Neural cell (in vitro differentiated cells): ENCODE results near the gene UBN2. TPM values are rescaled to one million over a fixed set of nuclear protein-coding genes. Genes with fewer than 3 reads are reported as not detected.

Experiments used
- H2AFZ ChIP-seq: fragments of 200-600, 300-800 bp; sonication (generic), shearing (Covaris generic); 2 replicates; pipeline ENCODE4 v1.6.0; 2014; ENCODE audit warnings: low read depth, mild to moderate bottlenecking, antibody characterized with exemption, low read length, moderate library complexity
- H3F3A ChIP-seq: fragments of 200-600 bp; shearing (Covaris generic); 2 replicates; pipeline ENCODE4 v1.6.1; 2016; ENCODE audit warnings: mild to moderate bottlenecking, moderate library complexity, mixed read lengths, antibody characterized with exemption, low read length; ENCODE audit not compliant: insufficient read depth, poor library complexity, severe bottlenecking
- H3K27ac ChIP-seq: fragments of 200-600, 300-800 bp; sonication (generic), shearing (Covaris generic); 2 replicates; pipeline ENCODE4 v1.5.1; 2014; ENCODE audit warnings: mild to moderate bottlenecking, low read length, moderate library complexity
- H3K27me3 ChIP-seq: fragments of 300-800, 200-600 bp; sonication (generic), shearing (Covaris generic); 2 replicates; pipeline ENCODE4 v1.6.0; 2014; ENCODE audit warnings: mild to moderate bottlenecking, low read depth, low read length, moderate library complexity; ENCODE audit not compliant: insufficient read depth
- H3K36me3 ChIP-seq: fragments of 300-800, 200-600 bp; sonication (generic), shearing (Covaris generic); 2 replicates; pipeline ENCODE4 v1.5.1; 2014; ENCODE audit warnings: mild to moderate bottlenecking, antibody characterized with exemption, low read length, moderate library complexity; ENCODE audit not compliant: insufficient read depth
- H3K4me2 ChIP-seq: fragments of 300-800, 200-600 bp; sonication (generic), shearing (Covaris generic); 2 replicates; pipeline ENCODE4 v1.6.0; 2014; ENCODE audit warnings: mild to moderate bottlenecking, low read length
- H3K4me3 ChIP-seq: fragments of 300-800, 200-600 bp; sonication (generic), shearing (Covaris generic); 2 replicates; pipeline ENCODE4 v1.5.1; 2014; ENCODE audit warnings: mild to moderate bottlenecking, low read length, moderate library complexity
- H3K79me2 ChIP-seq: fragments of 200-600 bp; shearing (Covaris generic); replicated peaks from 2 replicates; pipeline ENCODE4 v1.6.0; 2014; ENCODE audit warnings: mild to moderate bottlenecking, low read length, moderate library complexity; ENCODE audit not compliant: insufficient read depth
- H3K9ac ChIP-seq: fragments of 300-800, 200-600 bp; sonication (generic), shearing (Covaris generic); 2 replicates; pipeline ENCODE4 v1.6.1; 2016; ENCODE audit warnings: mild to moderate bottlenecking, low read length, mixed read lengths
- H3K9me2 ChIP-seq: fragments of 200-600 bp; shearing (Covaris generic); 2 replicates; pipeline ENCODE4 v1.6.1; 2016; ENCODE audit warnings: mild to moderate bottlenecking, low read length, mixed read lengths; ENCODE audit not compliant: insufficient read depth
- H3K9me3 ChIP-seq: fragments of 200-600, 300-800 bp; sonication (generic), shearing (Covaris generic); 2 replicates; pipeline ENCODE4 v1.6.1; 2016; ENCODE audit warnings: mild to moderate bottlenecking, mixed run types, low read length, moderate library complexity, mixed read lengths
- H4K20me1 ChIP-seq: fragments of 200-600 bp; shearing (Covaris generic); 2 replicates; pipeline ENCODE4 v1.6.1; 2016; ENCODE audit warnings: mild to moderate bottlenecking, mixed run types; ENCODE audit not compliant: insufficient read depth
- CTCF ChIP-seq: fragments of 450-650 bp; IDR thresholded peaks from 2 replicates; pipeline ENCODE4 v1.5.1; 2014; ENCODE audit warnings: antibody characterized with exemption, mild to moderate bottlenecking, moderate library complexity; ENCODE audit not compliant: poor library complexity, severe bottlenecking
- EP300 ChIP-seq: fragments of 450-650 bp; conservative IDR thresholded peaks from 2 replicates; pipeline ENCODE4 v1.6.1; 2014; ENCODE audit warnings: antibody characterized with exemption, mild to moderate bottlenecking, moderate library complexity; ENCODE audit not compliant: poor library complexity, severe bottlenecking
- EZH2 ChIP-seq: fragments of 200-600, 300-800 bp; shearing (Covaris generic), sonication (generic); IDR thresholded peaks from 2 replicates; pipeline ENCODE4 v1.6.1; 2014; ENCODE audit warnings: antibody characterized with exemption, low read length, borderline replicate concordance, mild to moderate bottlenecking; ENCODE audit not compliant: insufficient read depth, poor library complexity, severe bottlenecking
- MXI1 ChIP-seq: fragments of 450-650 bp; conservative IDR thresholded peaks from 2 replicates; pipeline ENCODE4 v1.6.1; 2014; ENCODE audit warnings: antibody characterized with exemption, mild to moderate bottlenecking; ENCODE audit not compliant: poor library complexity, severe bottlenecking
- POLR2AphosphoS5 ChIP-seq: IDR thresholded peaks from 2 replicates; pipeline ENCODE4 v1.6.1; 2012
- RAD21 ChIP-seq: fragments of 450-650 bp; conservative IDR thresholded peaks from 2 replicates; pipeline ENCODE4 v1.6.1; 2014; ENCODE audit warnings: antibody characterized with exemption, mild to moderate bottlenecking, moderate library complexity
- REST ChIP-seq: IDR thresholded peaks from 2 replicates; pipeline ENCODE4 v1.6.1; 2012; ENCODE audit warnings: borderline replicate concordance
- SMC3 ChIP-seq: fragments of 450-650 bp; conservative IDR thresholded peaks from 2 replicates; pipeline ENCODE4 v1.6.1; 2014; ENCODE audit warnings: antibody characterized with exemption, mild to moderate bottlenecking, moderate library complexity; ENCODE audit not compliant: poor library complexity
- TAF1 ChIP-seq: IDR thresholded peaks from 2 replicates; pipeline ENCODE4 v1.6.1; 2012; ENCODE audit warnings: low read depth
- polyA plus RNA-seq: library from polyadenylated mRNA; depleted of rRNA; stranded (reverse); fragments of >200 nt; gene quantifications from 2 replicates; pipeline ENCODE4 v1.2.3, GENCODE V29; 2014

UBN2 gene
- polyA plus RNA-seq, 1 donor from 2014 or later: 18.2 TPM

- TF ChIP-seq EZH2 (no peak), POLR2AphosphoS5 (no peak), TAF1 (no peak), SMC3 (no peak), REST (no peak)
- H3K79me2 ChIP-seq: no peaks in the 10 kb centered on the region
- H3K9ac ChIP-seq: no peak overlapping the region
- no peaks in the 10 kb centered on the region for H3K9me3 ChIP-seq
- H2AFZ ChIP-seq: no peak overlapping the region
- H3K9me2 ChIP-seq: no peaks in the 10 kb centered on the region
- H4K20me1 ChIP-seq: no peaks in the 10 kb centered on the region
- H3F3A ChIP-seq: no peaks in the 10 kb centered on the region
- H3K27me3 ChIP-seq: no peaks in the 10 kb centered on the region
- no peak overlapping the region for H3K27ac ChIP-seq
- H3K36me3 ChIP-seq: no peaks in the 10 kb centered on the region
- no peak overlapping the region for H3K4me2 ChIP-seq
- H3K4me3 ChIP-seq: no peak overlapping the region
These were observed 98.1 kb downstream of the UBN2 start for GRCh38 chr7:139329119-139329518.

- no peaks in the 10 kb centered on the region for H3K9me3 ChIP-seq
- no peaks in the 10 kb centered on the region for H3K27me3 ChIP-seq
- no peaks in the 10 kb centered on the region for H3F3A ChIP-seq
- H3K27ac ChIP-seq: no peak overlapping the region
- no peak overlapping the region for H3K4me2 ChIP-seq
- H2AFZ ChIP-seq: no peak overlapping the region
- H3K36me3 ChIP-seq: no peaks in the 10 kb centered on the region
- H3K79me2 ChIP-seq: no peaks in the 10 kb centered on the region
- H3K9me2 ChIP-seq: no peaks in the 10 kb centered on the region
- no peak overlapping the region for H3K4me3 ChIP-seq
- no peak overlapping the region for H3K9ac ChIP-seq
- H4K20me1 ChIP-seq: no peaks in the 10 kb centered on the region
- TF ChIP-seq POLR2AphosphoS5 (no peak), REST (no peak), SMC3 (no peak), EP300 (no peak), RAD21 (no peak), CTCF (no peak), EZH2 (no peak), TAF1 (no peak), MXI1 (no peak)
These were observed 99.4 kb downstream of the UBN2 start for GRCh38 chr7:139330333-139331030.
